ENCODE data around the gene BLOC1S5. TPM values are rescaled to one million over a fixed set of nuclear protein-coding genes. Genes with fewer than 3 reads are reported as not detected.

The BLOC1S5 gene
- polyA plus RNA-seq, 3 donors, result 3.7 to 11.7 (median 9.2) TPM

- Mint-ChIP-seq H3K27ac (no peak overlapping the region), H3K27me3 (ENCODE audit: low read depth in 3 of 3) (peaks cover 17 to 19% (median 17%) of the 10 kb centered on the region in 3 donors), H3K4me1 (peaks cover 10% of the 10 kb centered on the region), H3K9me3 (peaks cover 2 to 21% (median 15%) of the 10 kb centered on the region in 7 donors), H3K36me3 (peaks cover 0 to 2% of the 10 kb centered on the region in 2 donors), H3K4me3 (no peak overlapping the region)
- 100% methylated on average over 1 of the region's 3 CpGs for WGBS (ENCODE audit: insufficient coverage)
- peaks cover 3 to 13% of the 10 kb centered on the region in 2 donors for H3K27me3 ChIP-seq (ENCODE audit: control insufficient read depth in 2 of 2, insufficient read depth in 2 of 2, low read length in 2 of 2)
- no peaks in the 10 kb centered on the region for H3K36me3 ChIP-seq (replicated peaks in 1 of 2; ENCODE audit: control insufficient read depth in 1 of 2, insufficient read depth in 2 of 2, low read length in 2 of 2)
- TF ChIP-seq CTCF (IDR thresholded peaks at IDR 0.05), result no peak
- peaks cover 0 to 5% of the 10 kb centered on the region in 2 donors for H3K4me1 ChIP-seq (ENCODE audit: control insufficient read depth in 1 of 2, insufficient read depth in 2 of 2, low read length in 2 of 2)
- no peaks in the 10 kb centered on the region for H3K79me2 ChIP-seq (ENCODE audit: insufficient read depth, low read length)
- peaks cover 0 to 11% of the 10 kb centered on the region in 2 donors for H3K9me3 ChIP-seq (replicated peaks in 1 of 2; ENCODE audit: control insufficient read depth in 1 of 2, insufficient read depth in 1 of 2, low read length in 2 of 2)
- H3K4me2 ChIP-seq (replicated peaks; ENCODE audit: extremely low read depth, low read length, poor library complexity, severe bottlenecking), result no peak overlapping the region
- H4K20me1 ChIP-seq (ENCODE audit: insufficient read depth, low read length), result no peaks in the 10 kb centered on the region
- no peak overlapping the region for H3K9ac ChIP-seq (ENCODE audit: insufficient read depth, low read length, poor library complexity, severe bottlenecking)
- H3K4me3 ChIP-seq (replicated peaks in 1 of 3; ENCODE audit: low read depth in 2 of 3, low read length in 3 of 3), result no peak overlapping the region
- H2AFZ ChIP-seq (ENCODE audit: insufficient read depth, low read depth, low read length, poor library complexity, severe bottlenecking), result no peak overlapping the region
- DNase-seq, result no peak
- H3K27ac ChIP-seq (ENCODE audit: low read depth in 1 of 2, low read length in 2 of 2), result no peak overlapping the region
- intact Hi-C loops (cut with micrococcal nuclease), result no loop called here
Observed at GRCh38 chr6:7970616-7971015, 93.6 kb downstream of the BLOC1S5 start.

Other genes starting within 250 kb of the BLOC1S5 start
- 10 to 100 TPM; 12.6 to 33.5 (median 21.2) TPM for gene TXNDC5, start 153.6 kb downstream of the BLOC1S5 start, polyA plus RNA-seq
- 10 to 100 TPM; 14.6 to 42.2 (median 26.2) TPM for gene EEF1E1, start 38.2 kb upstream of the BLOC1S5 start, polyA plus RNA-seq

All from CD14-positive monocyte (primary cell).